Smooth muscle cell (in vitro differentiated cells): ENCODE results near the gene PPP2R2C. TPM values are rescaled to one million over a fixed set of nuclear protein-coding genes. Genes with fewer than 3 reads are reported as not detected.
A peak's percentile ranks its signal among the peaks of the same experiment; 100 is the strongest.

Experiments used
- DNase-seq: peaks from one replicate; lab custom pipeline; 2025; ENCODE audit not compliant: unreplicated experiment; lab: John Stamatoyannopoulos, UW
- H2AFZ ChIP-seq: fragments of 200-600 bp; sonication (generic); 2 replicates; pipeline ENCODE4 v1.6.0; 2016; ENCODE audit warnings: antibody characterized with exemption, low read depth, mild to moderate bottlenecking
- H3F3A ChIP-seq: fragments of 200-600 bp; sonication (generic); 2 replicates; pipeline ENCODE4 v1.6.0; 2017; ENCODE audit warnings: antibody characterized with exemption, low read depth
- H3K27ac ChIP-seq: fragments of 200-600 bp; sonication (generic); 2 replicates; pipeline ENCODE4 v1.5.1; 2016; ENCODE audit warnings: low read depth, mild to moderate bottlenecking
- H3K27me3 ChIP-seq: fragments of 200-600 bp; sonication (generic); 2 replicates; pipeline ENCODE4 v1.6.1; 2016; ENCODE audit warnings: low read depth, mild to moderate bottlenecking
- H3K36me3 ChIP-seq: fragments of 200-600 bp; sonication (generic); 2 replicates; pipeline ENCODE4 v1.5.1; 2016; ENCODE audit warnings: low read depth
- H3K4me1 ChIP-seq: fragments of 200-600 bp; sonication (generic); 2 replicates; pipeline ENCODE4 v1.5.1; 2016; ENCODE audit warnings: low read depth
- H3K4me2 ChIP-seq: fragments of 200-600 bp; sonication (generic); 2 replicates; pipeline ENCODE4 v1.6.0; 2016; ENCODE audit warnings: mild to moderate bottlenecking
- H3K4me3 ChIP-seq: fragments of 200-600 bp; sonication (generic); 2 replicates; pipeline ENCODE4 v1.5.1; 2016; ENCODE audit warnings: mild to moderate bottlenecking
- H3K79me2 ChIP-seq: fragments of 200-600 bp; sonication (generic); 2 replicates; pipeline ENCODE4 v1.6.0; 2016; ENCODE audit warnings: low read depth, mild to moderate bottlenecking
- H3K9ac ChIP-seq: fragments of 200-600 bp; sonication (generic); 2 replicates; pipeline ENCODE4 v1.6.0; 2016; ENCODE audit warnings: low read depth
- H3K9me3 ChIP-seq: fragments of 200-600 bp; sonication (generic); replicated peaks from 2 replicates; pipeline ENCODE4 v1.5.1; 2016; ENCODE audit warnings: low read depth
- H4K20me1 ChIP-seq: fragments of 200-600 bp; sonication (generic); 2 replicates; pipeline ENCODE4 v1.6.0; 2016; ENCODE audit warnings: low read depth
- CTCF ChIP-seq: fragments of 200-600 bp; sonication (generic); IDR thresholded peaks from 2 replicates; pipeline ENCODE4 v1.5.1; 2017; ENCODE audit warnings: borderline replicate concordance, mild to moderate bottlenecking, antibody characterized with exemption; ENCODE audit not compliant: insufficient read depth, poor library complexity, severe bottlenecking
- WGBS: methylation state at CpG from one replicate; pipeline ENCODE4 v1.1.7; 2016; ENCODE audit warnings: low lambda C conversion rate; 5-methylcytosine and 5-hydroxymethylcytosine counted together
- polyA plus RNA-seq: library from polyadenylated mRNA; unstranded; fragments of >200 nt; fragmentation: Nextera tagmentation; extraction: Ambion mirVana; gene quantifications from 2 replicates; pipeline ENCODE4 v1.2.1, GENCODE V29; 2016
- total RNA-seq: library from RNA; depleted of rRNA; stranded (reverse); fragments of >200 nt; gene quantifications from 2 replicates; pipeline ENCODE4 v1.2.3, GENCODE V29; 2014

The PPP2R2C gene
- total and polyA plus RNA-seq, 2 experiments from 2014 or later = 0.54 to 1.8 TPM

GRCh38 chr4:6329478-6330383 is 142.7 kb downstream of the PPP2R2C start:
- H4K20me1 ChIP-seq = no peaks in the 10 kb centered on the region
- no peaks in the 10 kb centered on the region for H3K9me3 ChIP-seq
- WGBS = 92% methylated on average over 28 of the region's 28 CpGs

GRCh38 chr4:6328526-6328925 is 143.9 kb downstream of the PPP2R2C start:
- no peak overlapping the region for H3K4me2 ChIP-seq
- no peaks in the 10 kb centered on the region for H3K4me1 ChIP-seq
- H3K79me2 ChIP-seq = no peaks in the 10 kb centered on the region
- H3K9ac ChIP-seq = no peak overlapping the region
- H4K20me1 ChIP-seq = no peaks in the 10 kb centered on the region
- H3K27me3 ChIP-seq = no peaks in the 10 kb centered on the region
- H3F3A ChIP-seq = no peaks in the 10 kb centered on the region
- no peaks in the 10 kb centered on the region for H3K9me3 ChIP-seq
- no peak for DNase-seq
- no peaks in the 10 kb centered on the region for H3K36me3 ChIP-seq
- H3K4me3 ChIP-seq = no peak overlapping the region
- H2AFZ ChIP-seq = no peak overlapping the region
- WGBS = 89% methylated on average over 8 of the region's 8 CpGs
- no peak overlapping the region for H3K27ac ChIP-seq
- TF ChIP-seq CTCF = no peak

More at GRCh38 chr4:6329478-6330383, 142.7 kb downstream of the PPP2R2C start:
- Histone ChIP-seq H3K27me3 (no peaks in the 10 kb centered on the region), H3F3A (no peaks in the 10 kb centered on the region), H3K4me2 (no peak overlapping the region), H3K27ac (no peak overlapping the region), H3K4me3 (no peak overlapping the region), H3K36me3 (no peaks in the 10 kb centered on the region), H2AFZ (no peak overlapping the region), H3K9ac (no peak overlapping the region), H3K4me1 (no peaks in the 10 kb centered on the region), H3K79me2 (no peaks in the 10 kb centered on the region)
- TF ChIP-seq CTCF = no peak
- DNase-seq = no peak

- Histone ChIP-seq H4K20me1 (no peaks in the 10 kb centered on the region), H3K4me1 (no peaks in the 10 kb centered on the region), H3K9me3 (no peaks in the 10 kb centered on the region), H3K79me2 (no peaks in the 10 kb centered on the region), H3K27me3 (no peaks in the 10 kb centered on the region), H3K4me3 (no peak overlapping the region), H3K36me3 (no peaks in the 10 kb centered on the region), H3K9ac (no peak overlapping the region), H3K27ac (no peak overlapping the region), H3F3A (no peaks in the 10 kb centered on the region), H3K4me2 (no peak overlapping the region), H2AFZ (no peak overlapping the region)
- peak; percentile 84 for TF ChIP-seq CTCF
- WGBS = 20% methylated on average over 21 of the region's 21 CpGs
- peak; percentile 60 for DNase-seq
These were observed 145.0 kb downstream of the PPP2R2C start for GRCh38 chr4:6327220-6327917.
